COR-L47 (cell line): Measurements from ENCODE around the gene SNRNP27.

Source experiments
- DNase-seq: peaks from one replicate; lab custom pipeline; 2025; lab: John Stamatoyannopoulos, UW

Gene SNRNP27

GRCh38 chr2:69916106-69916505 is 22.4 kb downstream of the SNRNP27 start:
- no peak for DNase-seq

DNA sequence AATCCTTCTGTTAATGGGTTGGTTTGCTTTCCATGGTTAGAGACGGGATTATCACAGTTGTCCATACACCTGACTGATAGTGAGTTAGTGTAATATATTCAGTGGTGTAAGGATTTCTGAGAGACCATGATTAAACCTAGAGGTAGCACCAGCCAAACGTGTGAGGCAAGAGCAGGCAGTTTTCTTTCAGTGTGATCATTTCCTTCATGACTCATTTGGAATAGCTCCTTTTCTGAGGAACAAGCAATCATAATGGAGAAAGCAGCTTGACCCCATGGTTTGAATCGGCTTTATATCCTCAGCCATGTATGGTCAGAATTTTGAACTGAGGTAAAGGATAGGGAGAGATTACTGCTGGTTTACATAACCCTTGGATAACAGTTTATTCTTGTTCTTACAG is 24.1 kb downstream of the SNRNP27 start:
- no peak for DNase-seq

DNA sequence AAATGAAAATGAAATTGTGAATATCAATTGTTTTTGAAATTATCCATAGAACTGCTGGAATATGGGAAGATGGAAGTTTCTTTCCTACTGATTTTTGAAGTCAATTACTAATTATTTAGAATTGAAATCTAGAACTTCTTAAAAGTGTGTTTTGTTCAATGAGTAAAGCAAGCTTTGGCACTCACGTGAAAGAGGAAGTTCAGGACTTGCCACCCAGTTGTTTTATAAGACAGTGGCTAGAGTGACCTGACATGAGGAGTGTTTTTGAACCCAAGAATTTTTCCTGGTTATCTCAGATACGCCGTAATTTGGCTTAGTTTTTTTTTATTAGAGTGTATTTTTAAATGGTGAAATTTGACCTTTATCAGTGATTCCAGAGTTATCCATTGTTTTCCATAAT is 24.6 kb downstream of the SNRNP27 start:
- no peak for DNase-seq

DNA sequence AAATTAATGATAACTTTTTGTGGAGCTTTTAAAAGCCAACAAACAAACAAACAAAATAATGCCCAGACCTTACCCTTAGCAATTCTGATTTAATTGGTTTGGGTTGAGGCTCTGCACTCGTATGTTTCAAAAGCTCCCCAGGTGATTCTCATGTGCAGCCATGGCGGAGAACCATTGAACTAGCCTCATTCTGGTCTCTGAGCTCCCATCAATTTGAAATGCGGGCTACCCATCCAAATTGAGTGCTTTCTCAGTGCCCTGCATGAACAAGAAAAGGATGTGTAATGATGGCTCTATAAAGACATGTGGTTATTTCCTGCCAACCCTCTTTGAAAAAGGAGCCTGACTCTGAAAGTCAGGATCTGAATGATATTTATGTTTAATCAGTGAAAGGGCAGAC is 29.4 kb downstream of the SNRNP27 start:
- DNase-seq = no peak

GRCh38 chr2:69926849-69927515 is 33.2 kb downstream of the SNRNP27 start:
- no peak for DNase-seq

GRCh38 chr2:69931832-69932595 is 38.3 kb downstream of the SNRNP27 start:
- no peak for DNase-seq

DNA sequence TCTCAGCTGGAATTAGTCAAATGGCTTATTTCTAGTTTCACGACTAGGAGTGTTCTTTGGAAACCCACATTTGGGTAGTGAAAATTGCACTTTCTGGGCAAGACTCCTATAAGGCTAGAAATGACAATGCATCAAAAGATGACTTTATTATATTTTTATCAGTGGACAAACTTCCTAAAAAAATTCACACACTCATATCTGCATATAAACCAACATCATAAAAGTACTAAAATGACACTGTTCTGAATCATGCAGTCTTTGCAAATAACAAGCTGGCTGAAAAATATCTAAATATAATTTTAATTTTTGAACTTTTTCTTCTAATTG is 38.8 kb downstream of the SNRNP27 start:
- DNase-seq = no peak

DNA sequence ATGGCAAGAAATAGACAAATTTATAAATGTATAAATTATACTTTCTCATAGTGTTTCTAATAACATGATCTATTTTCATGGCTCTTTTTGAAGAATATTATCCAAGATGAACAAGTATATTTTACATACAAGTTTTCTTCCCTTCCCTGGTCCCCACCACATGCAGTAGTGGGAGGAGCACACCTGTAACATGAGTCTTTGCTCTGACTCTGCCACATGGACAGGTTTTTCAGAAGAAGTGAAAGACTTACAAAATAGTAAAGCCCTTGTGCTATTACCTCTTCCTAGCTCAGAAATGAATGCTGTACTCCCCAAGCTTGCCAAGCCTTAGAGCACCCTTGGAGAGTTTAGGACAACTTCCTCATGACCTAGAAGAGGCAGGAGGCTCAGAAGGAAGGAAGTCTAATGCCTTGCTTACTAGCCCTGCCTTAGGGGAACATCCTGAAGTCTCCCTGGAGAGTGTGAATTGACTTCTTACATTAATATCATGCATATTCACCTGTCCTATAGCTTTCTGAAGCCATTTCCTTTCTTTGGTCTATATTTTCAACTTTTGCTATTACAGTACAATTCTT is 39.6 kb downstream of the SNRNP27 start:
- no peak for DNase-seq

GRCh38 chr2:69933839-69934613 is 40.3 kb downstream of the SNRNP27 start:
- DNase-seq = no peak

DNA sequence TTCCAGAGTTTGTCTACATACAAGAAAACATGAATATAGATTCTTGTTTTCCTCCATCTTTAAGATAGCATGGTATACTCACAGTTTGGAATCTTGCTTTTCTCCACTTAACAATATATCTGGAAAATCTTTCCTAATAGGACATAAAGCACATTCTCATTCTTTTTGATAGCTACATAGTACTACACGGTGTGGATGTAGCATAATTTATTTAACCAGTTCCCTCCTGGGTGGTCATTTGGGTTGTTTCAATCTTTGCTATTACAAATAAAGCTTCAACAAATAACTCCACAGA is 40.8 kb downstream of the SNRNP27 start:
- no peak for DNase-seq

DNA sequence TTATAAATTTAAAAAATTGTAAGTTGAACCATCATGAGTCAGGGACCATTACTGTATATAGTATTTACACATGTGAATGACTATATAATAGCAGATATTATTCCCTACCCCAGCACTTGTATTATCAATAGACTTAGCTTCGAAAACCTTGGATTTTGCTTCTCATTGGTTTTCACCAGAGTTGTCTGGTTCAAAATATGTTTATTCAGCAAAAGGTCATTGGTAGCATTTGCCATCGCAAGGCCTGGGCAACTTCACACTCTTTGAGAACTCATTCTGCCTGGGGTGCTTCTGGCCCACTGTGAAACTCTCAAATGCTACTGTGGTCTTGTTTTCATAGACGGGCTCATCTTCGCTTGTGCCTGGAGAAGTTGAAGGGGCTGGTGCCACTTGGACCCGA is 41.3 kb downstream of the SNRNP27 start:
- no peak for DNase-seq

DNA sequence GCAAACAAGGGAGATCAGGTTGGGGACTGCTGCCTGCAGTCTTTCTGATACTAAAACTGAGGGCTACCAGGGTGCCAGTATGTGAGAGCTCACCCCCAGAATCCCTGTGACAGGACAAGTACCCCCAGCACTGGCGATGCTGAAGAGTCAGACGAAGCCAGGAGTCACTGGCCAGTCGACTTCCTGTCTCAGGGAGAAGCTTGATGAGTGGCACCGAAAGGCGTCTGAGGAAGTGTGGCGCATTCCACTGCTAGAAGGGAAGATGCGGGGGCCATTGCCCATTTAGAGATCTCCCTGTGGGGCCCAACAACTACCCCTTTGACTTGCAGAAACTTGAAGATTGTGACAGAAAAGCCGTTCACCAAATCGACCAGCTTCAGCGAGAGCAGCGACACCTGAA is 43.1 kb downstream of the SNRNP27 start:
- DNase-seq = no peak

- DNase-seq = no peak
Measured at GRCh38 chr2:69937968-69938367, 44.2 kb downstream of the SNRNP27 start.

DNA sequence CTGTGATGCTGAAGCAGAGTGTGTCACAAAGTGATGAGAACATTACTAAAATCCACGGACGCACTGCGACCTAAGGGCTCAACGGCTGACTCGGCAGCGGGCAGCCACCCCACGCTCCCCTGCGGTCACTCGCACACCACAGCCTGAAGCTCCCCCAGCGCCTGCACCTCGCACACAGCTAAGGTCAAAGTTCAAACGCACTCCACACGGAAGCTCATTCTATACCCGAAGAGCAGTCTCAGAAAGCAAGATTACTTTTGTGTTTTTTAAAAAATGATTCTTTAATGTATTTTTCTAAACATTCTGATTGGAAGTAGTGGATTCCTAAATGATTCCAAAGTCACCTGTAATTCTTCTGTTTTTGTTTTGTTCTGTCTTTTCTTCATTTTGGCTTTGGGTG is 46.0 kb downstream of the SNRNP27 start:
- DNase-seq = no peak

- DNase-seq = no peak
Measured at GRCh38 chr2:69940691-69941090, 46.9 kb downstream of the SNRNP27 start.

GRCh38 chr2:69943000-69943842 is 49.5 kb downstream of the SNRNP27 start:
- DNase-seq = peak; percentile 81

DNA sequence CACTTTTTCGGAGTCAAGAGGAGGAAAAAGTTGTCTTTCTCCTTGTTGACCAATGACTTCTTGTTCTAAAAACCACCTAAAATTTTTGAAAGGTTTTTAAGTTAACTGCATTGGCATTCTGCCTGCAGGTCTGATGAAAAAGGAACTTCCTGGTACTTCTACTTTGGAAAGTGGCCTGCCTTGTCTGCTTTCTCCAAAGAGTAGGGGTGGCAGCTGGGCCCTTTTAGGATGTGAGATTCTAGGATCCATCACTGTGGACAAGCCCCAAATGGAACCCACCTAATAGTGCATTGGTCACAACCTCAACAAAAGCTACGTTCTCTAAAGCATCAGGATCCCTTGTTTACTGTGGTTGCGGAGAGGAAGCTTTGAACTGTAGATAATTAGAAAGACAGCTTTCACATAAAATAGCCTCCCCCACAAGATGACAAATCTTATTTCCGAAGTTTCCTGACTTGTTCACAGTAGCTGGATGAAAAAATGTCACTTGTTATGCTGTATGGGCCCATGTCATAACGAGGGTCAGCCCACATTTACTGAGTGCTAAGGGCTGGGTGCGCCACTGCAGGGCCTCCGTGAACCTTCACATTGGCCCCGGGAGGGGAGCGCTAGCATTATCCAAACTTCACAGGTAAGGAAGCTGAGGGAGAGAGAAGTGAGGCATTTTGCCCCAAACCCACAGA is 50.2 kb downstream of the SNRNP27 start:
- DNase-seq = no peak

GRCh38 chr2:69944756-69945155 is 51.0 kb downstream of the SNRNP27 start:
- DNase-seq = no peak

- no peak for DNase-seq
Measured at GRCh38 chr2:69945441-69945840, 51.7 kb downstream of the SNRNP27 start.

DNA sequence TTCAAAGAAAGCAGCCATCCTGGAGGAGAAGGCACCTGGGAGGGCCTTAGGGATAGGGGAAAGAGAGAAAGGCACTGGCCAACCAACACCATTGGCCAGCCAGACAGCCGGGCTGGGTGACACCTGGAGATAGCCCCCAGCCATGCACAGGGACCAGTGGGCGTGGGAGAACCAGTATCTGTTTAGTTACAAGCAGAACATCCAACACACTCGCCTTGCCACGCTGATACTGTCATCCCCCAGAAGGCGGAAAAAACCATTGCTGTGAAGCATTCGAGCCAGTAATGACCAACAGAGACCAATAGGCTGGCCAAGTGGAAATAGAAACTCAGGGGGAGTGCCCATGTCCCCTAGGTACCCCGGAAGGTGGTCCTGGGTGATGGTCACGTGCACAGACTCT is 52.2 kb downstream of the SNRNP27 start:
- no peak for DNase-seq
